Ammon's horn (tissue), 1 donor: ENCODE measurements around the gene CRB1.

Experiments used
- DNase-seq: peaks from one replicate; pipeline ENCODE4 v3.0.0-alpha.2; 2016; ENCODE audit warnings: low spot score

The CRB1 gene

GRCh38 chr1:197268012-197268411 is at the start of gene CRB1:
CRB1 (plus strand) TSS chr1:197268252; CDS start chr1:197268413, 161 bp downstream.
- peak; percentile 67 for DNase-seq

- DNase-seq, result no peak
Observed at GRCh38 chr1:197218857-197219256, 49.2 kb upstream of the CRB1 start.

- no peak for DNase-seq
Observed at GRCh38 chr1:197222025-197222685, 45.9 kb upstream of the CRB1 start.

GRCh38 chr1:197222780-197223179 is 45.3 kb upstream of the CRB1 start:
- no peak for DNase-seq

- DNase-seq, result peak; percentile 28
Observed at GRCh38 chr1:197224160-197224559, 43.9 kb upstream of the CRB1 start.

- DNase-seq, result no peak
Observed at GRCh38 chr1:197225611-197226010, 42.4 kb upstream of the CRB1 start.

GRCh38 chr1:197234581-197234980 is 33.5 kb upstream of the CRB1 start:
- DNase-seq, result peak; percentile 73

- DNase-seq, result no peak
Observed at GRCh38 chr1:197235355-197235754, 32.7 kb upstream of the CRB1 start.

GRCh38 chr1:197247465-197247864 is 20.6 kb upstream of the CRB1 start:
- no peak for DNase-seq

GRCh38 chr1:197249324-197249723 is 18.7 kb upstream of the CRB1 start:
- no peak for DNase-seq

GRCh38 chr1:197250616-197251015 is 17.4 kb upstream of the CRB1 start:
- DNase-seq, result no peak

GRCh38 chr1:197252973-197253372 is 15.1 kb upstream of the CRB1 start:
- no peak for DNase-seq

- no peak for DNase-seq
Observed at GRCh38 chr1:197254866-197255265, 13.2 kb upstream of the CRB1 start.

- no peak for DNase-seq
Observed at GRCh38 chr1:197264936-197265567, 3.0 kb upstream of the CRB1 start.

GRCh38 chr1:197269053-197269452 is 1.0 kb downstream of the CRB1 start:
- peak; percentile 91 for DNase-seq

- DNase-seq, result no peak
Observed at GRCh38 chr1:197272791-197273190, 4.7 kb downstream of the CRB1 start.

- DNase-seq, result peak; percentile 14
Observed at GRCh38 chr1:197277166-197277565, 9.1 kb downstream of the CRB1 start.

- DNase-seq, result no peak
Observed at GRCh38 chr1:197284325-197284724, 16.3 kb downstream of the CRB1 start.

- no peak for DNase-seq
Observed at GRCh38 chr1:197284966-197285365, 16.9 kb downstream of the CRB1 start.

- DNase-seq, result no peak
Observed at GRCh38 chr1:197285526-197286205, 17.6 kb downstream of the CRB1 start.

- DNase-seq, result no peak
Observed at GRCh38 chr1:197286634-197287033, 18.6 kb downstream of the CRB1 start.

- no peak for DNase-seq
Observed at GRCh38 chr1:197287863-197288262, 19.8 kb downstream of the CRB1 start.

GRCh38 chr1:197302775-197303174 is 34.7 kb downstream of the CRB1 start:
- DNase-seq, result no peak
